MCF 10A (cell line): Measurements from ENCODE around the gene DLGAP3. TPM values are rescaled to one million over a fixed set of nuclear protein-coding genes. Genes with fewer than 3 reads are reported as not detected.

Experiments used
- BruUV-seq: library from RNA; stranded (reverse); fragments of 400-500 nt; replicated peaks from 2 replicates; lab custom pipeline; 2021; lab: Mats Ljungman, UMichigan
- CTCF ChIA-PET: fragments of 300-600 bp; sonication (Branson Sonifier 250); formaldehyde crosslinking; extraction: SDS; loops from one replicate; lab custom pipeline; 2021; ENCODE audit warnings: antibody characterized with exemption, inconsistent platforms; lab: Yijun Ruan, JAX
- POLR2A ChIA-PET: fragments of 300-600, 350-650 bp; sonication (Branson Sonifier 250); formaldehyde crosslinking; extraction: SDS; loops from one replicate; lab custom pipeline; 2020; ENCODE audit warnings: antibody characterized with exemption, inconsistent platforms; lab: Yijun Ruan, JAX
- DNase-seq: peaks from one replicate; pipeline ENCODE4 v3.0.0-alpha.2; 2018; ENCODE audit not compliant: unreplicated experiment
- H3K27ac Mint-ChIP-seq: one replicate; pipeline ENCODE4 v1.8.0; 2022; ENCODE audit warnings: mild to moderate bottlenecking, low read depth, mixed read lengths; ENCODE audit not compliant: unreplicated experiment
- H3K27me3 Mint-ChIP-seq: one replicate; pipeline ENCODE4 v1.8.0; 2022; ENCODE audit warnings: mixed read lengths; ENCODE audit not compliant: insufficient read depth, unreplicated experiment
- H3K36me3 Mint-ChIP-seq: one replicate; pipeline ENCODE4 v1.8.0; 2022; ENCODE audit warnings: mild to moderate bottlenecking, moderate library complexity, mixed read lengths; ENCODE audit not compliant: insufficient read depth, unreplicated experiment
- H3K4me1 Mint-ChIP-seq: one replicate; pipeline ENCODE4 v1.8.0; 2022; ENCODE audit warnings: mixed read lengths; ENCODE audit not compliant: insufficient read depth, unreplicated experiment
- H3K4me3 Mint-ChIP-seq: one replicate; pipeline ENCODE4 v1.8.0; 2022; ENCODE audit warnings: mild to moderate bottlenecking, moderate library complexity, mixed read lengths; ENCODE audit not compliant: unreplicated experiment
- H3K9me3 Mint-ChIP-seq: one replicate; pipeline ENCODE4 v1.8.0; 2022; ENCODE audit warnings: mixed read lengths; ENCODE audit not compliant: unreplicated experiment
- CTCF ChIP-seq: fragments of 200-600 bp; IDR thresholded peaks from one replicate; pipeline ENCODE4 v1.8.0; 2022; ENCODE audit warnings: antibody characterized with exemption, mild to moderate bottlenecking; ENCODE audit not compliant: unreplicated experiment
- intact Hi-C: fragments of 100-400 bp; cut with micrococcal nuclease; formaldehyde crosslinking; loops from 2 replicates; pipeline ENCODE4 v1.14.1; 2022
- total RNA-seq: library from RNA; stranded (reverse); gene quantifications from 2 replicates; pipeline ENCODE4 v1.2.3, GENCODE V29; 2022

Gene DLGAP3
- total RNA-seq, 1 experiment from 2014 or later, result 0.14 TPM

GRCh38 chr1:34928066-34928696 is 1.3 kb downstream of the DLGAP3 start:
- POLR2A ChIA-PET, result interaction anchor here (0.7 kb wide), 1 partner anchor 717 kb away, joined by 4 read pairs; no protein-coding TSS in a partner anchor
- Mint-ChIP-seq H3K4me1 (peaks cover 6% of the 10 kb centered on the region), H3K27ac (no peak overlapping the region), H3K4me3 (no peak overlapping the region), H3K27me3 (peaks cover 65% of the 10 kb centered on the region), H3K9me3 (no peaks in the 10 kb centered on the region), H3K36me3 (no peaks in the 10 kb centered on the region)
- CTCF ChIA-PET, result no interaction called here
- TF ChIP-seq CTCF, result no peak
- DNase-seq, result no peak
- BruUV-seq, result no TSS peak
- intact Hi-C loops, result no loop called here

- Mint-ChIP-seq H3K27ac (no peak overlapping the region), H3K9me3 (no peaks in the 10 kb centered on the region), H3K27me3 (peaks cover 73% of the 10 kb centered on the region), H3K4me3 (no peak overlapping the region), H3K36me3 (no peaks in the 10 kb centered on the region), H3K4me1 (peaks cover 6% of the 10 kb centered on the region)
- DNase-seq, result no peak
- ChIA-PET CTCF (interaction anchor here (0.6 to 1.6 kb wide), 2 partner anchors 61 to 209 kb away, joined by 3 to 4 read pairs; no protein-coding TSS in a partner anchor), POLR2A (interaction anchor here (0.6 kb wide), 1 partner anchor 9 kb away, joined by 3 read pairs; no protein-coding TSS in a partner anchor)
- intact Hi-C loops, result no loop called here
- TF ChIP-seq CTCF, result no peak
- no TSS peak for BruUV-seq
Observed at GRCh38 chr1:34927316-34927715, 2.1 kb downstream of the DLGAP3 start.

- no peaks in the 10 kb centered on the region for H3K36me3 Mint-ChIP-seq
- no peak overlapping the region for H3K27ac Mint-ChIP-seq
- no peak overlapping the region for H3K4me3 Mint-ChIP-seq
- ChIA-PET POLR2A (interaction anchor here (0.6 kb wide), 2 partner anchors 9 to 14 kb away, joined by 3 read pairs; no protein-coding TSS in a partner anchor), CTCF (interaction anchor here (0.6 to 1.6 kb wide), 2 partner anchors 60 to 208 kb away, joined by 3 to 4 read pairs; no protein-coding TSS in a partner anchor)
- BruUV-seq, result no TSS peak
- TF ChIP-seq CTCF, result no peak
- DNase-seq, result no peak
- H3K9me3 Mint-ChIP-seq, result no peaks in the 10 kb centered on the region
- intact Hi-C loops, result no loop called here
- peaks cover 6% of the 10 kb centered on the region for H3K4me1 Mint-ChIP-seq
- peaks cover 73% of the 10 kb centered on the region for H3K27me3 Mint-ChIP-seq
Observed at GRCh38 chr1:34926894-34927293, 2.6 kb downstream of the DLGAP3 start.

- peaks cover 6% of the 10 kb centered on the region for H3K4me1 Mint-ChIP-seq
- H3K27ac Mint-ChIP-seq, result no peak overlapping the region
- H3K4me3 Mint-ChIP-seq, result no peak overlapping the region
- no peak for TF ChIP-seq CTCF
- CTCF ChIA-PET, result interaction anchor here (0.6 to 1.6 kb wide), 2 partner anchors 59 to 84 kb away, joined by 3 to 4 read pairs; no protein-coding TSS in a partner anchor
- no peaks in the 10 kb centered on the region for H3K36me3 Mint-ChIP-seq
- POLR2A ChIA-PET, result no interaction called here
- no peaks in the 10 kb centered on the region for H3K9me3 Mint-ChIP-seq
- intact Hi-C loops, result no loop called here
- no TSS peak for BruUV-seq
- peaks cover 77% of the 10 kb centered on the region for H3K27me3 Mint-ChIP-seq
- DNase-seq, result no peak
Observed at GRCh38 chr1:34926156-34926555, 3.3 kb downstream of the DLGAP3 start.
